ENCODE measurements around the gene MAN1A1.

Gene MAN1A1

GRCh38 chr6:119182216-119182803 is 167.3 kb downstream of the MAN1A1 start:
- H3K36me3 ChIP-seq: peaks cover 12 to 25% (median 23%) of the 10 kb centered on the region in 3 donors
- intact Hi-C loops (cut with DNase I; ENCODE audit: low total_unique reads): no loop called here
- TF ChIP-seq CTCF (IDR thresholded peaks at IDR 0.05): no peak
- no peak overlapping the region for H3K27ac ChIP-seq
- no peak overlapping the region for H3K4me3 ChIP-seq
- no peaks in the 10 kb centered on the region for H3K9me3 ChIP-seq
- H3K27me3 ChIP-seq: no peaks in the 10 kb centered on the region
- no peak for DNase-seq
- H3K4me1 ChIP-seq: no peaks in the 10 kb centered on the region

GRCh38 chr6:119181046-119181445 is 168.5 kb downstream of the MAN1A1 start:
- Histone ChIP-seq H3K4me3 (no peak overlapping the region), H3K36me3 (peaks cover 12 to 16% (median 14%) of the 10 kb centered on the region in 3 donors), H3K27me3 (no peaks in the 10 kb centered on the region), H3K27ac (no peak overlapping the region), H3K9me3 (no peaks in the 10 kb centered on the region), H3K4me1 (peaks cover 0 to 9% (median 0%) of the 10 kb centered on the region in 4 donors)
- no peak for TF ChIP-seq CTCF (IDR thresholded peaks at IDR 0.05)
- DNase-seq: no peak
- intact Hi-C loops (cut with DNase I; ENCODE audit: low total_unique reads): no loop called here

GRCh38 chr6:119179842-119180241 is 169.7 kb downstream of the MAN1A1 start:
- Histone ChIP-seq H3K27ac (no peak overlapping the region), H3K4me3 (no peak overlapping the region), H3K4me1 (peaks cover 0 to 17% (median 0%) of the 10 kb centered on the region in 4 donors), H3K27me3 (no peaks in the 10 kb centered on the region), H3K36me3 (peaks cover 4 to 12% (median 11%) of the 10 kb centered on the region in 3 donors), H3K9me3 (no peaks in the 10 kb centered on the region)
- DNase-seq: no peak
- no peak for TF ChIP-seq CTCF (IDR thresholded peaks at IDR 0.05)
- intact Hi-C loops (cut with DNase I; ENCODE audit: low total_unique reads): no loop called here

- no peak overlapping the region for H3K4me3 ChIP-seq
- no peaks in the 10 kb centered on the region for H3K27me3 ChIP-seq
- H3K4me1 ChIP-seq: peaks cover 0 to 17% (median 0%) of the 10 kb centered on the region in 4 donors
- intact Hi-C loops (cut with DNase I; ENCODE audit: low total_unique reads): no loop called here
- no peaks in the 10 kb centered on the region for H3K9me3 ChIP-seq
- TF ChIP-seq CTCF (IDR thresholded peaks at IDR 0.05): no peak
- DNase-seq: no peak
- no peak overlapping the region for H3K27ac ChIP-seq
- peaks cover 0 to 11% (median 9%) of the 10 kb centered on the region in 3 donors for H3K36me3 ChIP-seq
Measured at GRCh38 chr6:119179062-119179461, 170.5 kb downstream of the MAN1A1 start.

- H3K4me1 ChIP-seq: peaks cover 0 to 17% (median 0%) of the 10 kb centered on the region in 4 donors
- H3K27me3 ChIP-seq: no peaks in the 10 kb centered on the region
- no peak for DNase-seq
- no peak overlapping the region for H3K27ac ChIP-seq
- no peaks in the 10 kb centered on the region for H3K9me3 ChIP-seq
- TF ChIP-seq CTCF (IDR thresholded peaks at IDR 0.05): no peak
- intact Hi-C loops (cut with DNase I; ENCODE audit: low total_unique reads): no loop called here
- H3K4me3 ChIP-seq: no peak overlapping the region
- H3K36me3 ChIP-seq: peaks cover 0 to 11% (median 8%) of the 10 kb centered on the region in 3 donors
Measured at GRCh38 chr6:119176445-119176844, 173.1 kb downstream of the MAN1A1 start.
